Stimulated activated CD8-positive, alpha-beta memory T cell treated with anti-CD3 and anti-CD28 coated beads, Interleukin-7, amount 100 ng/mL, for 48 hours (primary cell): ENCODE data around the gene OR10J1.

Experiments used
- DNase-seq, 2 donors: peaks; one replicate each; pipeline ENCODE4 v3.0.0-alpha.2; 2020; ENCODE audit warnings: low read depth in 1 of 2; ENCODE audit errors: extremely low read depth in 1 of 2

Gene OR10J1

GRCh38 chr1:159483501-159483900 lies 44.0 kb downstream of the OR10J1 start:
- no peak for DNase-seq
